H9 (cell line): Measurements from ENCODE around the gene TMEM134. TPM values are rescaled to one million over a fixed set of nuclear protein-coding genes. Genes with fewer than 3 reads are reported as not detected.

Source experiments
- DNase-seq: peaks from one replicate; pipeline ENCODE4 v3.0.0-alpha.2; 2017
- H2AFZ ChIP-seq: one replicate; pipeline ENCODE4 v1.6.1; 2013; ENCODE audit warnings: mild to moderate bottlenecking, low read length, control low read depth, moderate library complexity
- H2AK5ac ChIP-seq: 2 replicates; pipeline ENCODE4 v1.6.1; 2013; ENCODE audit warnings: low read length, control low read depth, mixed read lengths; ENCODE audit not compliant: insufficient read length
- H2BK120ac ChIP-seq: one replicate; pipeline ENCODE4 v1.6.1; 2013; ENCODE audit warnings: low read depth, mild to moderate bottlenecking, low read length, control low read depth, inconsistent platforms; ENCODE audit not compliant: poor library complexity, severe bottlenecking
- H2BK12ac ChIP-seq: 2 replicates; pipeline ENCODE4 v1.6.1; 2013; ENCODE audit warnings: low read length, control low read depth, mixed read lengths, low read depth; ENCODE audit not compliant: insufficient read length
- H2BK15ac ChIP-seq: 2 replicates; pipeline ENCODE4 v1.6.1; 2013; ENCODE audit warnings: low read depth, low read length, control low read depth
- H2BK20ac ChIP-seq: one replicate; pipeline ENCODE4 v1.6.1; 2013; ENCODE audit warnings: low read depth, mild to moderate bottlenecking, low read length, control low read depth, inconsistent platforms; ENCODE audit not compliant: poor library complexity, severe bottlenecking
- H2BK5ac ChIP-seq: 2 replicates; pipeline ENCODE4 v1.6.1; 2013; ENCODE audit warnings: low read length, control low read depth, mixed read lengths; ENCODE audit not compliant: insufficient read length
- H3K14ac ChIP-seq: 2 replicates; pipeline ENCODE4 v1.6.1; 2013; ENCODE audit warnings: low read length, control low read depth; ENCODE audit not compliant: insufficient read depth
- H3K18ac ChIP-seq: 2 replicates; pipeline ENCODE4 v1.6.1; 2013; ENCODE audit warnings: low read depth, mild to moderate bottlenecking, mixed read lengths, low read length, control low read depth; ENCODE audit not compliant: insufficient read length
- H3K23ac ChIP-seq: 2 replicates; pipeline ENCODE4 v1.6.1; 2013; ENCODE audit warnings: low read length, control low read depth, mixed read lengths, low read depth; ENCODE audit not compliant: insufficient read length
- H3K23me2 ChIP-seq: 2 replicates; pipeline ENCODE4 v1.6.1; 2013; ENCODE audit warnings: low read depth, mild to moderate bottlenecking, mixed read lengths, low read length, control low read depth; ENCODE audit not compliant: insufficient read length, poor library complexity, severe bottlenecking
- H3K27ac ChIP-seq: 2 replicates; pipeline ENCODE4 v1.5.1; 2013; ENCODE audit warnings: low read length, control low read depth, mixed read lengths, low read depth; ENCODE audit not compliant: insufficient read length
- H3K27me3 ChIP-seq: 2 replicates; pipeline ENCODE4 v1.6.1; 2013; ENCODE audit warnings: low read length, control low read depth, inconsistent platforms; ENCODE audit not compliant: insufficient read depth
- H3K4ac ChIP-seq: 2 replicates; pipeline ENCODE4 v1.6.1; 2013; ENCODE audit warnings: low read depth, mild to moderate bottlenecking, control low read depth, inconsistent platforms, low read length, moderate library complexity
- H3K4me1 ChIP-seq: 2 replicates; pipeline ENCODE4 v1.6.1; 2013; ENCODE audit warnings: low read length, control low read depth, inconsistent platforms; ENCODE audit not compliant: insufficient read depth
- H3K4me2 ChIP-seq: 2 replicates; pipeline ENCODE4 v1.6.1; 2013; ENCODE audit warnings: low read length, control low read depth, mixed read lengths; ENCODE audit not compliant: insufficient read length, insufficient read depth
- H3K56ac ChIP-seq: 2 replicates; pipeline ENCODE4 v1.6.1; 2013; ENCODE audit warnings: low read depth, mild to moderate bottlenecking, mixed read lengths, low read length, control low read depth; ENCODE audit not compliant: insufficient read length
- H3K79me1 ChIP-seq: 2 replicates; pipeline ENCODE4 v1.6.1; 2013; ENCODE audit warnings: low read depth, mild to moderate bottlenecking, moderate library complexity, low read length, control low read depth, inconsistent platforms; ENCODE audit not compliant: insufficient read depth, poor library complexity, severe bottlenecking
- H3K79me2 ChIP-seq: 2 replicates; pipeline ENCODE4 v1.6.1; 2013; ENCODE audit warnings: low read length, control low read depth, inconsistent platforms; ENCODE audit not compliant: insufficient read depth
- H3K9ac ChIP-seq: 2 replicates; pipeline ENCODE4 v1.6.1; 2013; ENCODE audit warnings: low read length, control low read depth, mixed read lengths; ENCODE audit not compliant: insufficient read length; ENCODE audit errors: extremely low read depth
- H3K9me3 ChIP-seq: one replicate; pipeline ENCODE4 v1.6.1; 2013; ENCODE audit warnings: low read depth, low read length, inconsistent platforms; ENCODE audit not compliant: control insufficient read depth
- H3T11ph ChIP-seq: one replicate; pipeline ENCODE4 v1.6.1; 2013; ENCODE audit warnings: mild to moderate bottlenecking, low read length, control low read depth, inconsistent platforms
- H4K20me1 ChIP-seq: one replicate; pipeline ENCODE4 v1.6.1; 2013; ENCODE audit not compliant: control insufficient read depth, insufficient read length, insufficient read depth
- H4K5ac ChIP-seq: 2 replicates; pipeline ENCODE4 v1.6.1; 2013; ENCODE audit warnings: low read depth, mild to moderate bottlenecking, mixed read lengths, low read length, control low read depth; ENCODE audit not compliant: insufficient read length
- H4K8ac ChIP-seq: replicated peaks from 2 replicates; pipeline ENCODE4 v1.6.1; 2013; ENCODE audit warnings: low read length, control low read depth, mixed read lengths, low read depth; ENCODE audit not compliant: insufficient read length
- H4K91ac ChIP-seq: 2 replicates; pipeline ENCODE4 v1.6.1; 2013; ENCODE audit warnings: low read depth, mild to moderate bottlenecking, moderate library complexity, mixed read lengths, low read length, control low read depth; ENCODE audit not compliant: insufficient read length
- H3K27ac Mint-ChIP-seq, 3 experiments: 2 replicates in 2 of 3; 3 replicates in 1 of 3; pipeline ENCODE4 v1.8.0; 2020 to 2021; ENCODE audit warnings: mixed read lengths in 3 of 3, mild to moderate bottlenecking in 1 of 3, moderate library complexity in 1 of 3
- H3K27me3 Mint-ChIP-seq: 2 replicates; pipeline ENCODE4 v1.8.0; 2021; ENCODE audit warnings: low read depth, mild to moderate bottlenecking, moderate library complexity, mixed read lengths
- H3K36me3 Mint-ChIP-seq, 3 experiments: 2 replicates in 2 of 3; 3 replicates in 1 of 3; pipeline ENCODE4 v1.8.0; 2020 to 2021; ENCODE audit warnings: low read depth in 3 of 3, mixed read lengths in 3 of 3; ENCODE audit not compliant: insufficient read depth in 1 of 3
- H3K4me1 Mint-ChIP-seq, 2 experiments: 2 replicates each; pipeline ENCODE4 v1.8.0; 2020; ENCODE audit warnings: mixed read lengths in 2 of 2
- H3K4me3 Mint-ChIP-seq, 2 experiments: 2 replicates in 1 of 2; 3 replicates in 1 of 2; pipeline ENCODE4 v1.8.0; 2020 to 2021; ENCODE audit warnings: mild to moderate bottlenecking in 2 of 2, mixed read lengths in 2 of 2, moderate library complexity in 1 of 2
- H3K9me3 Mint-ChIP-seq, 2 experiments: 2 replicates in 1 of 2; 3 replicates in 1 of 2; pipeline ENCODE4 v1.8.0; 2020; ENCODE audit warnings: mild to moderate bottlenecking in 2 of 2, mixed read lengths in 2 of 2, moderate library complexity in 1 of 2
- WGBS: extraction: QIAGEN DNeasy Blood & Tissue Kit; methylation state at CpG from one replicate; pipeline ENCODE4 v1.1.7; 2013; ENCODE audit warnings: missing lambda C conversion rate, low lambda C conversion rate, mixed read lengths; ENCODE audit not compliant: insufficient read length; ENCODE audit errors: extremely low coverage; 5-methylcytosine and 5-hydroxymethylcytosine counted together
- total RNA-seq: library from RNA; stranded (reverse); gene quantifications from 2 replicates; pipeline ENCODE4 v1.2.1, GENCODE V29; 2021
- TF ChIP-seq, protein P1 (sequence below): fragments of 200-600 bp; sonication (generic); conservative IDR thresholded peaks from 3 replicates; pipeline ENCODE4 v1.8.0; 2021; ENCODE audit warnings: antibody characterized with exemption, mild to moderate bottlenecking

The TMEM134 gene
- total RNA-seq, 1 experiment from 2014 or later: 53.6 TPM

DNA sequence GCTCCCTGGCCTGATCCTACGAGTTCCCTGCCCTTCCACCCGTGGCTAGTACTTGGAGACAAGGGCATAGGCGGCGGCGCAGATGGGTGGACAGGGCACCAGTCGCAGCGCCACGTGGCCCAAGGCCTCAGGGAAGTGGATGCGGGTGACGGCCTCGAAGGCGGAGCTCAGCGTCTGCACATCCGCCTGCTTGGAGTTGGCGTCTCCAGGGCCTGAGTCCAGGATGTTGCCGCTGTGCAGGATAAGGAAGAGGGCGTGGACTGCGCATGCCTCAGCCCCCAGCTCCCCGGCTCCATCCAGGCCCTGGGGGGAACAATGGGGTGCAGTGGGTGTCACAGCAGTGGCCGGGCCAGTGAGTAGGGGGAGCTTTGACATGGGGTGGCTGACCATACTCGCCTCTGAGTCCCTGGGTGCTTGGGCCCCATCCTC lies 29.5 kb upstream of the TMEM134 start:
- Histone ChIP-seq H3K9me3 (no peaks in the 10 kb centered on the region), H2BK120ac (no peak overlapping the region), H3K23ac (no peak overlapping the region), H2AFZ (no peak overlapping the region), H3K9ac (no peak overlapping the region), H2BK15ac (no peak overlapping the region), H4K91ac (no peak overlapping the region), H3K27ac (no peak overlapping the region), H3K18ac (no peak overlapping the region), H3K4me2 (no peak overlapping the region), H2BK20ac (no peak overlapping the region), H3K56ac (no peak overlapping the region), H2BK12ac (no peak overlapping the region), H3K79me1 (no peaks in the 10 kb centered on the region), H3K4me1 (no peaks in the 10 kb centered on the region), H3K14ac (no peak overlapping the region), H4K20me1 (no peaks in the 10 kb centered on the region), H4K5ac (no peak overlapping the region), H4K8ac (no peak overlapping the region), H3K23me2 (peaks cover under 1% of the 10 kb centered on the region), H3T11ph (no peak overlapping the region), H3K4ac (no peak overlapping the region), H3K79me2 (no peaks in the 10 kb centered on the region), H2AK5ac (no peak overlapping the region), H2BK5ac (no peak overlapping the region), H3K27me3 (no peaks in the 10 kb centered on the region)
- Mint-ChIP-seq H3K27ac (no peak overlapping the region), H3K27me3 (peaks cover 6% of the 10 kb centered on the region), H3K4me3 (no peak overlapping the region), H3K4me1 (peaks cover 0 to 7% of the 10 kb centered on the region in 2 experiments; a peak in 2 of 4 replicates), H3K9me3 (no peaks in the 10 kb centered on the region), H3K36me3 (peaks cover 5 to 25% (median 10%) of the 10 kb centered on the region in 3 experiments)
- DNase-seq: no peak
- WGBS: no CpG with 5 or more reads among the region's 21 CpGs
- TF ChIP-seq, protein P1, sequence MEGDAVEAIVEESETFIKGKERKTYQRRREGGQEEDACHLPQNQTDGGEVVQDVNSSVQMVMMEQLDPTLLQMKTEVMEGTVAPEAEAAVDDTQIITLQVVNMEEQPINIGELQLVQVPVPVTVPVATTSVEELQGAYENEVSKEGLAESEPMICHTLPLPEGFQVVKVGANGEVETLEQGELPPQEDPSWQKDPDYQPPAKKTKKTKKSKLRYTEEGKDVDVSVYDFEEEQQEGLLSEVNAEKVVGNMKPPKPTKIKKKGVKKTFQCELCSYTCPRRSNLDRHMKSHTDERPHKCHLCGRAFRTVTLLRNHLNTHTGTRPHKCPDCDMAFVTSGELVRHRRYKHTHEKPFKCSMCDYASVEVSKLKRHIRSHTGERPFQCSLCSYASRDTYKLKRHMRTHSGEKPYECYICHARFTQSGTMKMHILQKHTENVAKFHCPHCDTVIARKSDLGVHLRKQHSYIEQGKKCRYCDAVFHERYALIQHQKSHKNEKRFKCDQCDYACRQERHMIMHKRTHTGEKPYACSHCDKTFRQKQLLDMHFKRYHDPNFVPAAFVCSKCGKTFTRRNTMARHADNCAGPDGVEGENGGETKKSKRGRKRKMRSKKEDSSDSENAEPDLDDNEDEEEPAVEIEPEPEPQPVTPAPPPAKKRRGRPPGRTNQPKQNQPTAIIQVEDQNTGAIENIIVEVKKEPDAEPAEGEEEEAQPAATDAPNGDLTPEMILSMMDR: no peak
